B cell (primary cell): ENCODE results near the gene WDR64. TPM values are rescaled to one million over a fixed set of nuclear protein-coding genes. Genes with fewer than 3 reads are reported as not detected.
A peak's percentile ranks its signal among the peaks of the same experiment; 100 is the strongest.

Source experiments
- ATAC-seq: fragments of 200-7000 bp; cut with Tn5 transposase; one replicate; pipeline ENCODE4 v1.10.0; 2021; ENCODE audit warnings: low read depth, mild to moderate bottlenecking, moderate number of reproducible peaks, moderate library complexity
- CTCF ChIA-PET: fragments of 350-600 bp; sonication (Branson Sonifier 250); formaldehyde crosslinking; loops from one replicate; lab custom pipeline; 2021; ENCODE audit warnings: antibody characterized with exemption, inconsistent platforms; lab: Charles Lee
- POLR2A ChIA-PET: fragments of 350-600 bp; sonication (Branson Sonifier 250); formaldehyde crosslinking; loops from one replicate; lab custom pipeline; 2021; ENCODE audit warnings: antibody characterized with exemption; lab: Charles Lee
- DNase-seq: peaks from one replicate; pipeline ENCODE4 v3.0.0; 2013
- H2AFZ ChIP-seq: 2 replicates; pipeline ENCODE4 v1.6.1; 2012; ENCODE audit warnings: mild to moderate bottlenecking, low read depth, low read length; ENCODE audit not compliant: insufficient read depth, poor library complexity, severe bottlenecking
- H3K27ac ChIP-seq, 2 donors: 1 replicate in 1 of 2; 2 replicates in 1 of 2; pipeline ENCODE4 v1.5.1; 2012 to 2013; ENCODE audit warnings: low read length in 2 of 2, mild to moderate bottlenecking in 2 of 2, moderate library complexity in 1 of 2
- H3K27me3 ChIP-seq, 4 experiments: fragments of 200-600 bp in 1 of 4; sonication (generic) in 1 of 4; replicated peaks in 1 of 4; 1 replicate in 2 of 4; 2 replicates in 2 of 4; pipeline versions ENCODE4 v1.6.1 to v1.7.0; 2013 to 2016; ENCODE audit warnings: low read length in 3 of 4, mild to moderate bottlenecking in 2 of 4, mixed read lengths in 1 of 4, moderate library complexity in 1 of 4; ENCODE audit not compliant: insufficient read depth in 4 of 4, control insufficient read depth in 3 of 4; ENCODE audit errors: control extremely low read depth in 1 of 4
- H3K36me3 ChIP-seq, 2 experiments: replicated peaks in 1 of 2; 1 replicate in 1 of 2; 2 replicates in 1 of 2; pipeline versions ENCODE4 v1.6.1 to v1.7.1; 2013; ENCODE audit warnings: low read length in 1 of 2; ENCODE audit not compliant: insufficient read depth in 2 of 2, control insufficient read depth in 1 of 2; ENCODE audit errors: control extremely low read depth in 1 of 2, extremely low read depth in 1 of 2
- H3K4me1 ChIP-seq, 2 donors: fragments of 200-600 bp in 1 of 2; sonication (generic) in 1 of 2; 1 replicate in 1 of 2; 2 replicates in 1 of 2; pipeline versions ENCODE4 v1.5.1 to v1.6.1; 2013 to 2017; ENCODE audit warnings: low read length in 2 of 2; ENCODE audit not compliant: control insufficient read depth in 2 of 2, insufficient read depth in 2 of 2
- H3K4me2 ChIP-seq: replicated peaks from 2 replicates; pipeline ENCODE3; 2012; ENCODE audit warnings: mild to moderate bottlenecking, low read depth, low read length; ENCODE audit not compliant: poor library complexity, severe bottlenecking
- H3K4me3 ChIP-seq, 5 experiments: fragments of 200-600 bp in 1 of 5; sonication (generic) in 1 of 5; 1 replicate in 3 of 5; 2 replicates in 2 of 5; pipeline versions ENCODE4 v1.5.1 to v1.7.0; 2011 to 2016; ENCODE audit warnings: low read length in 4 of 5, mild to moderate bottlenecking in 4 of 5, low read depth in 2 of 5, control low read depth in 1 of 5, moderate library complexity in 1 of 5; ENCODE audit not compliant: insufficient read depth in 1 of 5; ENCODE audit errors: control extremely low read depth in 1 of 5, extremely low read depth in 1 of 5
- H3K79me2 ChIP-seq: fragments of 200-600 bp; sonication (generic); one replicate; pipeline ENCODE4 v1.6.0; 2016; ENCODE audit warnings: low read length; ENCODE audit not compliant: control insufficient read depth, insufficient read depth
- H3K9ac ChIP-seq: fragments of 200-600 bp; sonication (generic); 2 replicates; pipeline ENCODE4 v1.6.1; 2017; ENCODE audit warnings: mild to moderate bottlenecking, low read length, moderate library complexity
- H3K9me3 ChIP-seq, 3 donors: one replicate each; pipeline versions ENCODE4 v1.6.1 to v1.7.1; 2013; ENCODE audit warnings: low read length in 2 of 3; ENCODE audit not compliant: control insufficient read depth in 2 of 3, insufficient read depth in 1 of 3; ENCODE audit errors: control extremely low read depth in 1 of 3
- H4K20me1 ChIP-seq: 2 replicates; pipeline ENCODE4 v1.6.0; 2012; ENCODE audit warnings: mild to moderate bottlenecking, low read length; ENCODE audit not compliant: insufficient read depth, control insufficient read depth, poor library complexity, severe bottlenecking
- H3K27ac Mint-ChIP-seq: one replicate; pipeline ENCODE4 v1.8.0; 2021; ENCODE audit warnings: mixed read lengths
- H3K27me3 Mint-ChIP-seq: one replicate; pipeline ENCODE4 v1.8.0; 2021; ENCODE audit warnings: mixed read lengths
- H3K4me1 Mint-ChIP-seq: one replicate; pipeline ENCODE4 v1.8.0; 2021; ENCODE audit warnings: mixed read lengths
- H3K4me3 Mint-ChIP-seq: one replicate; pipeline ENCODE4 v1.8.0; 2021; ENCODE audit warnings: mixed read lengths
- H3K9me3 Mint-ChIP-seq: one replicate; pipeline ENCODE4 v1.8.0; 2022; ENCODE audit warnings: mixed read lengths; ENCODE audit not compliant: insufficient read depth
- CTCF ChIP-seq: fragments of 200-600 bp; IDR thresholded peaks from one replicate; pipeline ENCODE4 v1.8.0; 2022; ENCODE audit warnings: antibody characterized with exemption, mild to moderate bottlenecking
- EZH2 ChIP-seq: IDR thresholded peaks from 2 replicates; pipeline ENCODE4 v1.6.1; 2012; ENCODE audit warnings: borderline replicate concordance, low read depth, mild to moderate bottlenecking, moderate library complexity, low read length; ENCODE audit not compliant: insufficient read depth, poor library complexity, severe bottlenecking
- WGBS: methylation state at CpG from one replicate; pipeline ENCODE4 v1.1.5; 2013; ENCODE audit warnings: missing lambda C conversion rate; ENCODE audit not compliant: insufficient coverage; 5-methylcytosine and 5-hydroxymethylcytosine counted together
- intact Hi-C: fragments of 100-400 bp; cut with micrococcal nuclease; formaldehyde crosslinking; loops from one replicate; pipeline ENCODE4 v1.10.0; 2022
- polyA plus RNA-seq: library from polyadenylated mRNA; depleted of rRNA; stranded (reverse); fragments of >200 nt; gene quantifications from 2 replicates; pipeline ENCODE4 v1.2.3, GENCODE V29; 2012
- total RNA-seq, 2 donors: library from RNA; stranded (reverse); fragments of 120-200 nt in 1 of 2; gene quantifications; 1 replicate in 1 of 2; 2 replicates in 1 of 2; pipeline versions ENCODE4 v1.2.3 to v1.2.4, GENCODE V29; 2013 to 2022

The WDR64 gene
- total and polyA plus RNA-seq, 2 donors (not counting 1 experiment from before 2014, with no cell fraction given) = 0.13 TPM; not detected in 1

- Histone ChIP-seq H4K20me1 (no peaks in the 10 kb centered on the region), H3K36me3 (peaks cover 0 to 7% of the 10 kb centered on the region in 2 experiments), H3K4me3 (peak overlapping the region in 4 of 5 experiments; percentile 22 to 97 (median 25)), H3K9ac (peak overlapping the region; percentile 47), H3K27ac (peak overlapping the region; percentile 9 to 75), H3K4me1 (peaks cover 35 to 45% of the 10 kb centered on the region in 2 donors), H3K4me2 (peak overlapping the region; percentile 71), H3K27me3 (no peaks in the 10 kb centered on the region), H3K79me2 (peaks cover 88% of the 10 kb centered on the region), H3K9me3 (no peaks in the 10 kb centered on the region), H2AFZ (peak overlapping the region; percentile 66)
- TF ChIP-seq CTCF (no peak), EZH2 (no peak)
- Mint-ChIP-seq H3K27me3 (no peaks in the 10 kb centered on the region), H3K27ac (peak overlapping the region; percentile 69), H3K4me3 (peak overlapping the region; percentile 67), H3K9me3 (no peaks in the 10 kb centered on the region), H3K4me1 (peaks cover 67% of the 10 kb centered on the region)
- WGBS = no CpG with 5 or more reads among the region's 4 CpGs
- ChIA-PET CTCF (interaction anchor here (0.6 to 2.1 kb wide), 4 partner anchors 9 to 310 kb away, joined by 4 to 11 read pairs (median 6); no protein-coding TSS in a partner anchor), POLR2A (no interaction called here)
- intact Hi-C loops = loop anchor here (1.0 to 5.0 kb wide), 2 partner anchors 8 to 38 kb away; no protein-coding TSS in a partner anchor
- DNase-seq = peak; percentile 59
- no peak for ATAC-seq
Measured at GRCh38 chr1:241635556-241636152, 16.4 kb upstream of the WDR64 start.

GRCh38 chr1:241636291-241636690 lies 15.8 kb upstream of the WDR64 start:
- no peak for ATAC-seq

More at GRCh38 chr1:241636291-241636690, 15.8 kb upstream of the WDR64 start:
- TF ChIP-seq EZH2 (no peak), CTCF (no peak)
- Histone ChIP-seq H4K20me1 (no peaks in the 10 kb centered on the region), H3K27ac (peak overlapping the region; percentile 39 to 75), H3K4me2 (peak overlapping the region; percentile 71), H3K36me3 (peaks cover 0 to 7% of the 10 kb centered on the region in 2 experiments), H3K9ac (peak overlapping the region; percentile 47), H3K27me3 (no peaks in the 10 kb centered on the region), H3K9me3 (no peaks in the 10 kb centered on the region), H2AFZ (peak overlapping the region; percentile 66), H3K4me3 (peak overlapping the region in 2 of 5 experiments; percentile 23 to 97), H3K4me1 (peaks cover 39 to 46% of the 10 kb centered on the region in 2 donors), H3K79me2 (peaks cover 82% of the 10 kb centered on the region)
- POLR2A ChIA-PET = no interaction called here
- Mint-ChIP-seq H3K27me3 (no peaks in the 10 kb centered on the region), H3K4me1 (peaks cover 71% of the 10 kb centered on the region), H3K4me3 (peak overlapping the region; percentile 67), H3K27ac (peak overlapping the region; percentile 70), H3K9me3 (no peaks in the 10 kb centered on the region)
- CTCF ChIA-PET = interaction anchor here (1.0 to 2.1 kb wide), 3 partner anchors 9 to 103 kb away, joined by 3 to 11 read pairs (median 7); no protein-coding TSS in a partner anchor
- intact Hi-C loops = loop anchor here (1.0 to 5.0 kb wide), 2 partner anchors 9 to 39 kb away; no protein-coding TSS in a partner anchor
- no CpG with 5 or more reads among the region's 1 CpG for WGBS
- DNase-seq = peak; percentile 8
